GM12872 (cell line): ENCODE data around the gene C11orf68.

Experiments
- TF ChIP-seq, protein P1 (sequence below): IDR thresholded peaks from 3 replicates; pipeline ENCODE4 v1.5.1; 2011; ENCODE audit warnings: low read depth, mild to moderate bottlenecking, low read length, moderate library complexity; ENCODE audit not compliant: insufficient read depth

C11orf68 gene

GRCh38 chr11:65918211-65919140, at the start of gene C11orf68:
TSS of gene C11orf68 (minus strand) at chr11:65919062. CDS start at chr11:65919031, 31 bp downstream.
- TF ChIP-seq, protein P1, sequence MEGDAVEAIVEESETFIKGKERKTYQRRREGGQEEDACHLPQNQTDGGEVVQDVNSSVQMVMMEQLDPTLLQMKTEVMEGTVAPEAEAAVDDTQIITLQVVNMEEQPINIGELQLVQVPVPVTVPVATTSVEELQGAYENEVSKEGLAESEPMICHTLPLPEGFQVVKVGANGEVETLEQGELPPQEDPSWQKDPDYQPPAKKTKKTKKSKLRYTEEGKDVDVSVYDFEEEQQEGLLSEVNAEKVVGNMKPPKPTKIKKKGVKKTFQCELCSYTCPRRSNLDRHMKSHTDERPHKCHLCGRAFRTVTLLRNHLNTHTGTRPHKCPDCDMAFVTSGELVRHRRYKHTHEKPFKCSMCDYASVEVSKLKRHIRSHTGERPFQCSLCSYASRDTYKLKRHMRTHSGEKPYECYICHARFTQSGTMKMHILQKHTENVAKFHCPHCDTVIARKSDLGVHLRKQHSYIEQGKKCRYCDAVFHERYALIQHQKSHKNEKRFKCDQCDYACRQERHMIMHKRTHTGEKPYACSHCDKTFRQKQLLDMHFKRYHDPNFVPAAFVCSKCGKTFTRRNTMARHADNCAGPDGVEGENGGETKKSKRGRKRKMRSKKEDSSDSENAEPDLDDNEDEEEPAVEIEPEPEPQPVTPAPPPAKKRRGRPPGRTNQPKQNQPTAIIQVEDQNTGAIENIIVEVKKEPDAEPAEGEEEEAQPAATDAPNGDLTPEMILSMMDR: no peak

- TF ChIP-seq, protein P1: no peak
Measured at GRCh38 chr11:65967329-65967934, 48.6 kb upstream of the C11orf68 start.

GRCh38 chr11:65965986-65966762, 47.3 kb upstream of the C11orf68 start:
- TF ChIP-seq, protein P1: no peak

- TF ChIP-seq, protein P1: no peak
Measured at GRCh38 chr11:65964906-65965305, 46.0 kb upstream of the C11orf68 start.

GRCh38 chr11:65962141-65962564, 43.3 kb upstream of the C11orf68 start:
- TF ChIP-seq, protein P1: no peak

- TF ChIP-seq, protein P1: no peak
Measured at GRCh38 chr11:65961267-65962140, 42.6 kb upstream of the C11orf68 start, which contains the start of gene SART1. TSS of gene SART1 (plus strand) at chr11:65961734. CDS start at chr11:65961781, 47 bp downstream.
